AG08395 (cell line): Measurements from ENCODE around the gene ARID1B.
A peak's percentile ranks its signal among the peaks of the same experiment; 100 is the strongest.

Experiments
- DNase-seq: peaks from one replicate; pipeline ENCODE4 v3.0.0; 2012; ENCODE audit warnings: mixed read lengths, low spot score

The ARID1B gene

GRCh38 chr6:156992020-156992804, 215.0 kb downstream of the ARID1B start:
- DNase-seq = no peak

GRCh38 chr6:156993713-156994112, 216.5 kb downstream of the ARID1B start:
- no peak for DNase-seq

- no peak for DNase-seq
Measured at GRCh38 chr6:156994215-156995076, 217.3 kb downstream of the ARID1B start.

GRCh38 chr6:156995502-156995901, 218.3 kb downstream of the ARID1B start:
- no peak for DNase-seq

GRCh38 chr6:156996265-156996664, 219.1 kb downstream of the ARID1B start:
- DNase-seq = no peak

GRCh38 chr6:156998794-156999330, 221.7 kb downstream of the ARID1B start:
- DNase-seq = no peak

GRCh38 chr6:156999762-157000161, 222.6 kb downstream of the ARID1B start:
- DNase-seq = no peak

- no peak for DNase-seq
Measured at GRCh38 chr6:157001716-157002115, 224.5 kb downstream of the ARID1B start.

- no peak for DNase-seq
Measured at GRCh38 chr6:157002774-157003173, 225.6 kb downstream of the ARID1B start.

GRCh38 chr6:157005940-157006339, 228.8 kb downstream of the ARID1B start:
- no peak for DNase-seq

GRCh38 chr6:157008568-157008967, 231.4 kb downstream of the ARID1B start:
- no peak for DNase-seq

- no peak for DNase-seq
Measured at GRCh38 chr6:157012355-157012754, 235.2 kb downstream of the ARID1B start.

GRCh38 chr6:157013649-157014304, 236.6 kb downstream of the ARID1B start:
- no peak for DNase-seq

GRCh38 chr6:157014871-157015270, 237.7 kb downstream of the ARID1B start:
- no peak for DNase-seq

GRCh38 chr6:157017022-157017421, 239.8 kb downstream of the ARID1B start:
- no peak for DNase-seq

GRCh38 chr6:157017861-157018260, 240.7 kb downstream of the ARID1B start:
- no peak for DNase-seq

- no peak for DNase-seq
Measured at GRCh38 chr6:157019115-157019641, 242.0 kb downstream of the ARID1B start.

GRCh38 chr6:157019733-157020132, 242.6 kb downstream of the ARID1B start:
- DNase-seq = no peak

GRCh38 chr6:157020398-157020797, 243.2 kb downstream of the ARID1B start:
- DNase-seq = no peak

GRCh38 chr6:157020881-157021343, 243.7 kb downstream of the ARID1B start:
- peak; percentile 57 for DNase-seq

GRCh38 chr6:157021344-157021992, 244.3 kb downstream of the ARID1B start:
- DNase-seq = peak; percentile 86
